Measurements from ENCODE around the gene CDK9. TPM values are rescaled to one million over a fixed set of nuclear protein-coding genes. Genes with fewer than 3 reads are reported as not detected.
A peak's percentile ranks its signal among the peaks of the same experiment; 100 is the strongest.

The CDK9 gene
- polyA plus RNA-seq, 1 experiment: 34.4 TPM

DNA sequence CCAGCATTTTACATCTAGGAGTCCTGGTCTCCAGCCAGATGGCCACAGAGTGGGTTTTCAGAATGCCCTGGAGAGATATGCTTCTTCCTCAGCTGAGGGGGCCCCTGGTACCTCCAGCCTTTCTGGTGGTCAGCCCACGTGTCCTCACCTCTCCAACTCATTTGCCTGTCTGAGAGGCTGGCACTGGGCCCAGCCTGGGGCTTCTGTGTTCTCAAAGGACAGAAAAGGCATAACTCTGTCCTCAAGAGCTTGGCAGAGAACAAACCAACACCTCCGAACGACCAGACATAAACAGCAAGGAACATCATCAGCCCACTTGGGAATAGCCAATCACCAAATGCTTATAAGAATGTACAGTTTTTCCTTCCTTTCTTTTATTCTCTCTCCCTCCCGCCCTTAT is 51.5 kb downstream of the CDK9 start:
- TF ChIP-seq CTCF (IDR thresholded peaks at IDR 0.05; ENCODE audit: insufficient read depth, low read depth, low read length): no peak
- Histone ChIP-seq H3K27me3 (ENCODE audit: control insufficient read depth, insufficient read depth, low read length) (no peaks in the 10 kb centered on the region), H3K4me3 (ENCODE audit: low read depth, low read length) (no peak overlapping the region), H3K36me3 (ENCODE audit: control insufficient read depth, insufficient read depth, low read length) (peaks cover 3% of the 10 kb centered on the region; the same call in 1 of the 2 replicates)
- DNase-seq (ENCODE audit: low read depth): no peak
- ChIA-PET CTCF (interaction anchor here (0.6 to 2.3 kb wide), 9 partner anchors 10 to 86 kb away, joined by 3 to 9 read pairs (median 4); partner anchors contain the start of genes CDK9, ENG and ST6GALNAC4), POLR2A (no interaction called here)

GRCh38 chr9:127838375-127839078 is 52.7 kb downstream of the CDK9 start:
- no peak overlapping the region for H3K4me3 ChIP-seq (ENCODE audit: low read depth, low read length)
- peaks cover 6% of the 10 kb centered on the region for H3K36me3 ChIP-seq (ENCODE audit: control insufficient read depth, insufficient read depth, low read length)
- TF ChIP-seq CTCF (IDR thresholded peaks at IDR 0.05; ENCODE audit: insufficient read depth, low read depth, low read length): no peak
- CTCF ChIA-PET: interaction anchor here (0.6 to 2.3 kb wide), 9 partner anchors 14 to 1025 kb away, joined by 3 to 9 read pairs (median 4); partner anchors contain the start of genes CDK9 and ENG
- peak; percentile 70 for DNase-seq (ENCODE audit: low read depth)
- POLR2A ChIA-PET: interaction anchor here (0.5 kb wide), 1 partner anchor 273 kb away, joined by 6 read pairs; no protein-coding TSS in a partner anchor
- H3K27me3 ChIP-seq (ENCODE audit: control insufficient read depth, insufficient read depth, low read length): no peaks in the 10 kb centered on the region

Small RNAs within 50 kb of the gene (small RNA-seq; reads per million reads assigned to genes)
- gene RF00019 (ENCODE audit: insufficient read length, low read depth, low replicate concordance): not detected

Other genes with a start within 250 kb of the CDK9 start
- 16.2 and 18.1 TPM in 2 replicates for gene STXBP1, start 173.8 kb upstream of the CDK9 start, polyA plus RNA-seq (2011; rRNA removed)
- gene CFAP157, start 79.0 kb upstream of the CDK9 start, polyA plus RNA-seq (2011; rRNA removed): 0.11 TPM in 1 of 2 replicates, not detected in the other
- gene PTRH1, start 70.4 kb upstream of the CDK9 start, polyA plus RNA-seq (2011; rRNA removed): 14.6 and 21.1 TPM in 2 replicates
- gene TTC16, start 70.0 kb upstream of the CDK9 start, polyA plus RNA-seq (2011; rRNA removed): 0.02 and 0.07 TPM in 2 replicates
- gene TOR2A, start 50.7 kb upstream of the CDK9 start, polyA plus RNA-seq (2011; rRNA removed): 4.8 and 8.0 TPM in 2 replicates
- gene SH2D3C, start 7.4 kb upstream of the CDK9 start, polyA plus RNA-seq (2011; rRNA removed): 0.04 and 0.06 TPM in 2 replicates
- gene FPGS, start 16.8 kb downstream of the CDK9 start, polyA plus RNA-seq (2011; rRNA removed): 27.9 and 61.9 TPM in 2 replicates
- gene ENG, start 68.6 kb downstream of the CDK9 start, polyA plus RNA-seq (2011; rRNA removed): 23.3 and 44.6 TPM in 2 replicates
- 65.1 and 102 TPM in 2 replicates for gene AK1, start 91.6 kb downstream of the CDK9 start, polyA plus RNA-seq (2011; rRNA removed)
- gene ST6GALNAC6, start 113.6 kb downstream of the CDK9 start, polyA plus RNA-seq (2011; rRNA removed): 48.5 and 78.3 TPM in 2 replicates
- 21.4 and 35.5 TPM in 2 replicates for gene ST6GALNAC4, start 131.0 kb downstream of the CDK9 start, polyA plus RNA-seq (2011; rRNA removed)
- 1.9 and 2.3 TPM in 2 replicates for gene PIP5KL1, start 144.7 kb downstream of the CDK9 start, polyA plus RNA-seq (2011; rRNA removed)
- gene DPM2, start 151.8 kb downstream of the CDK9 start, polyA plus RNA-seq (2011; rRNA removed): 35.0 and 55.3 TPM in 2 replicates
- gene EEIG1, start 195.0 kb downstream of the CDK9 start, polyA plus RNA-seq (2011; rRNA removed): 7.3 and 26.6 TPM in 2 replicates

All from BJ (cell line).